H9 (cell line): Measurements from ENCODE around the gene FHL1. TPM values are rescaled to one million over a fixed set of nuclear protein-coding genes. Genes with fewer than 3 reads are reported as not detected.

Source experiments
- DNase-seq: peaks from one replicate; pipeline ENCODE4 v3.0.0-alpha.2; 2017
- H2AFZ ChIP-seq: one replicate; pipeline ENCODE4 v1.6.1; 2013; ENCODE audit warnings: mild to moderate bottlenecking, low read length, control low read depth, moderate library complexity
- H2AK5ac ChIP-seq: 2 replicates; pipeline ENCODE4 v1.6.1; 2013; ENCODE audit warnings: low read length, control low read depth, mixed read lengths; ENCODE audit not compliant: insufficient read length
- H2BK120ac ChIP-seq: one replicate; pipeline ENCODE4 v1.6.1; 2013; ENCODE audit warnings: low read depth, mild to moderate bottlenecking, low read length, control low read depth, inconsistent platforms; ENCODE audit not compliant: poor library complexity, severe bottlenecking
- H2BK12ac ChIP-seq: 2 replicates; pipeline ENCODE4 v1.6.1; 2013; ENCODE audit warnings: low read length, control low read depth, mixed read lengths, low read depth; ENCODE audit not compliant: insufficient read length
- H2BK15ac ChIP-seq: 2 replicates; pipeline ENCODE4 v1.6.1; 2013; ENCODE audit warnings: low read depth, low read length, control low read depth
- H2BK20ac ChIP-seq: one replicate; pipeline ENCODE4 v1.6.1; 2013; ENCODE audit warnings: low read depth, mild to moderate bottlenecking, low read length, control low read depth, inconsistent platforms; ENCODE audit not compliant: poor library complexity, severe bottlenecking
- H2BK5ac ChIP-seq: 2 replicates; pipeline ENCODE4 v1.6.1; 2013; ENCODE audit warnings: low read length, control low read depth, mixed read lengths; ENCODE audit not compliant: insufficient read length
- H3K14ac ChIP-seq: 2 replicates; pipeline ENCODE4 v1.6.1; 2013; ENCODE audit warnings: low read length, control low read depth; ENCODE audit not compliant: insufficient read depth
- H3K18ac ChIP-seq: 2 replicates; pipeline ENCODE4 v1.6.1; 2013; ENCODE audit warnings: low read depth, mild to moderate bottlenecking, mixed read lengths, low read length, control low read depth; ENCODE audit not compliant: insufficient read length
- H3K23ac ChIP-seq: 2 replicates; pipeline ENCODE4 v1.6.1; 2013; ENCODE audit warnings: low read length, control low read depth, mixed read lengths, low read depth; ENCODE audit not compliant: insufficient read length
- H3K23me2 ChIP-seq: 2 replicates; pipeline ENCODE4 v1.6.1; 2013; ENCODE audit warnings: low read depth, mild to moderate bottlenecking, mixed read lengths, low read length, control low read depth; ENCODE audit not compliant: insufficient read length, poor library complexity, severe bottlenecking
- H3K27ac ChIP-seq: 2 replicates; pipeline ENCODE4 v1.5.1; 2013; ENCODE audit warnings: low read length, control low read depth, mixed read lengths, low read depth; ENCODE audit not compliant: insufficient read length
- H3K27me3 ChIP-seq: 2 replicates; pipeline ENCODE4 v1.6.1; 2013; ENCODE audit warnings: low read length, control low read depth, inconsistent platforms; ENCODE audit not compliant: insufficient read depth
- H3K4ac ChIP-seq: 2 replicates; pipeline ENCODE4 v1.6.1; 2013; ENCODE audit warnings: low read depth, mild to moderate bottlenecking, control low read depth, inconsistent platforms, low read length, moderate library complexity
- H3K4me1 ChIP-seq: 2 replicates; pipeline ENCODE4 v1.6.1; 2013; ENCODE audit warnings: low read length, control low read depth, inconsistent platforms; ENCODE audit not compliant: insufficient read depth
- H3K4me2 ChIP-seq: 2 replicates; pipeline ENCODE4 v1.6.1; 2013; ENCODE audit warnings: low read length, control low read depth, mixed read lengths; ENCODE audit not compliant: insufficient read length, insufficient read depth
- H3K56ac ChIP-seq: 2 replicates; pipeline ENCODE4 v1.6.1; 2013; ENCODE audit warnings: low read depth, mild to moderate bottlenecking, mixed read lengths, low read length, control low read depth; ENCODE audit not compliant: insufficient read length
- H3K79me1 ChIP-seq: 2 replicates; pipeline ENCODE4 v1.6.1; 2013; ENCODE audit warnings: low read depth, mild to moderate bottlenecking, moderate library complexity, low read length, control low read depth, inconsistent platforms; ENCODE audit not compliant: insufficient read depth, poor library complexity, severe bottlenecking
- H3K79me2 ChIP-seq: 2 replicates; pipeline ENCODE4 v1.6.1; 2013; ENCODE audit warnings: low read length, control low read depth, inconsistent platforms; ENCODE audit not compliant: insufficient read depth
- H3K9ac ChIP-seq: 2 replicates; pipeline ENCODE4 v1.6.1; 2013; ENCODE audit warnings: low read length, control low read depth, mixed read lengths; ENCODE audit not compliant: insufficient read length; ENCODE audit errors: extremely low read depth
- H3K9me3 ChIP-seq: one replicate; pipeline ENCODE4 v1.6.1; 2013; ENCODE audit warnings: low read depth, low read length, inconsistent platforms; ENCODE audit not compliant: control insufficient read depth
- H3T11ph ChIP-seq: one replicate; pipeline ENCODE4 v1.6.1; 2013; ENCODE audit warnings: mild to moderate bottlenecking, low read length, control low read depth, inconsistent platforms
- H4K20me1 ChIP-seq: one replicate; pipeline ENCODE4 v1.6.1; 2013; ENCODE audit not compliant: control insufficient read depth, insufficient read length, insufficient read depth
- H4K5ac ChIP-seq: 2 replicates; pipeline ENCODE4 v1.6.1; 2013; ENCODE audit warnings: low read depth, mild to moderate bottlenecking, mixed read lengths, low read length, control low read depth; ENCODE audit not compliant: insufficient read length
- H4K8ac ChIP-seq: replicated peaks from 2 replicates; pipeline ENCODE4 v1.6.1; 2013; ENCODE audit warnings: low read length, control low read depth, mixed read lengths, low read depth; ENCODE audit not compliant: insufficient read length
- H4K91ac ChIP-seq: 2 replicates; pipeline ENCODE4 v1.6.1; 2013; ENCODE audit warnings: low read depth, mild to moderate bottlenecking, moderate library complexity, mixed read lengths, low read length, control low read depth; ENCODE audit not compliant: insufficient read length
- H3K27ac Mint-ChIP-seq, 3 experiments: 2 replicates in 2 of 3; 3 replicates in 1 of 3; pipeline ENCODE4 v1.8.0; 2020 to 2021; ENCODE audit warnings: mixed read lengths in 3 of 3, mild to moderate bottlenecking in 1 of 3, moderate library complexity in 1 of 3
- H3K27me3 Mint-ChIP-seq: 2 replicates; pipeline ENCODE4 v1.8.0; 2021; ENCODE audit warnings: low read depth, mild to moderate bottlenecking, moderate library complexity, mixed read lengths
- H3K36me3 Mint-ChIP-seq, 3 experiments: 2 replicates in 2 of 3; 3 replicates in 1 of 3; pipeline ENCODE4 v1.8.0; 2020 to 2021; ENCODE audit warnings: low read depth in 3 of 3, mixed read lengths in 3 of 3; ENCODE audit not compliant: insufficient read depth in 1 of 3
- H3K4me1 Mint-ChIP-seq, 2 experiments: 2 replicates each; pipeline ENCODE4 v1.8.0; 2020; ENCODE audit warnings: mixed read lengths in 2 of 2
- H3K4me3 Mint-ChIP-seq, 2 experiments: 2 replicates in 1 of 2; 3 replicates in 1 of 2; pipeline ENCODE4 v1.8.0; 2020 to 2021; ENCODE audit warnings: mild to moderate bottlenecking in 2 of 2, mixed read lengths in 2 of 2, moderate library complexity in 1 of 2
- H3K9me3 Mint-ChIP-seq, 2 experiments: 2 replicates in 1 of 2; 3 replicates in 1 of 2; pipeline ENCODE4 v1.8.0; 2020; ENCODE audit warnings: mild to moderate bottlenecking in 2 of 2, mixed read lengths in 2 of 2, moderate library complexity in 1 of 2
- CTCF ChIP-seq: fragments of 200-600 bp; sonication (generic); conservative IDR thresholded peaks from 3 replicates; pipeline ENCODE4 v1.8.0; 2021; ENCODE audit warnings: antibody characterized with exemption, mild to moderate bottlenecking
- WGBS: extraction: QIAGEN DNeasy Blood & Tissue Kit; methylation state at CpG from one replicate; pipeline ENCODE4 v1.1.7; 2013; ENCODE audit warnings: missing lambda C conversion rate, low lambda C conversion rate, mixed read lengths; ENCODE audit not compliant: insufficient read length; ENCODE audit errors: extremely low coverage; 5-methylcytosine and 5-hydroxymethylcytosine counted together
- total RNA-seq: library from RNA; stranded (reverse); gene quantifications from 2 replicates; pipeline ENCODE4 v1.2.1, GENCODE V29; 2021

Gene FHL1
- total RNA-seq, 1 experiment from 2014 or later, result 20.0 TPM

GRCh38 chrX:136138939-136139338 lies 8.4 kb upstream of the FHL1 start:
- Histone ChIP-seq H3K4me2 (no peak overlapping the region), H2BK120ac (no peak overlapping the region), H3K18ac (no peak overlapping the region), H2BK15ac (no peak overlapping the region), H2AFZ (no peak overlapping the region), H3K23ac (no peak overlapping the region), H3K9me3 (peaks cover 24% of the 10 kb centered on the region), H3K56ac (no peak overlapping the region), H3K23me2 (no peaks in the 10 kb centered on the region), H2BK12ac (no peak overlapping the region), H3K79me2 (no peaks in the 10 kb centered on the region), H3K9ac (no peak overlapping the region), H4K8ac (no peak overlapping the region), H4K20me1 (no peaks in the 10 kb centered on the region), H4K5ac (no peak overlapping the region), H2BK5ac (no peak overlapping the region), H3K4ac (no peak overlapping the region), H3K14ac (no peak overlapping the region), H2AK5ac (no peak overlapping the region), H3K79me1 (no peaks in the 10 kb centered on the region), H3K4me1 (no peaks in the 10 kb centered on the region), H3T11ph (no peak overlapping the region), H3K27me3 (no peaks in the 10 kb centered on the region), H2BK20ac (no peak overlapping the region), H3K27ac (no peak overlapping the region), H4K91ac (no peak overlapping the region)
- peaks cover 7 to 8% of the 10 kb centered on the region in 2 experiments; a peak in 3 of 4 replicates for H3K4me1 Mint-ChIP-seq
- WGBS, result no CpG with 5 or more reads among the region's 4 CpGs
- H3K36me3 Mint-ChIP-seq, result peaks cover 0 to 4% (median 2%) of the 10 kb centered on the region in 3 experiments; a peak in 3 of 7 replicates
- H3K9me3 Mint-ChIP-seq, result peaks cover 59 to 74% of the 10 kb centered on the region in 2 experiments
- H3K27me3 Mint-ChIP-seq, result peaks cover 9% of the 10 kb centered on the region
- no peak overlapping the region for H3K4me3 Mint-ChIP-seq
- H3K27ac Mint-ChIP-seq, result peak overlapping the region in 2 of 3 experiments; percentile 57 to 70; a peak in 1 of 7 replicates
- no peak for TF ChIP-seq CTCF
- no peak for DNase-seq
